SIG-M5 (cell line): Measurements from ENCODE around the gene NKX6-2.

Experiments used
- DNase-seq: peaks from one replicate; lab custom pipeline; 2025; lab: John Stamatoyannopoulos, UW

NKX6-2 gene

GRCh38 chr10:132737390-132738048, 48.4 kb downstream of the NKX6-2 start:
- no peak for DNase-seq

DNA sequence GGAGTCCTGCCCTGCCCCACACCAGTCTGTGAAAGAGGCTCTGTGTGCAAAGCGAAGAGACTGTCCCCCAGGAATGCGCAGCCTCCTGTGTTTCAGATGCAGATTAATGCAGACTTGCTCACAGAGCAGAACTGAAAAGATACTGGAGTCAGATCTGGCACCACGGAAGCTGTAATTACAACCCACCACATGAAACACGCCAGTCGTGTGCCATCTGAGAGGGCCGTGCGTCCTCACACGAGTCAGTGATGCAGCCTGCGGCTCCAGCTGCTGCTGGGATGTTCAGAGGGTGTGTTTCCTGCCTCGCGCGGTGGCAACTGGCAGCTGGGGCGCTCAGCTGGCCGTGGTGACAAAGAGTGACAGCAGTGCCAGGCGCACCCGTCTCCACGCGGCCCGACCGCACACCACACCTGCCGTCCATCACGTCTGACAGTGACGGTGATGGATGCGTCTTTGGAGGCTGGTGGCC, 50.0 kb downstream of the NKX6-2 start:
- DNase-seq: no peak

- DNase-seq: no peak
Measured at GRCh38 chr10:132735341-132735775, 50.6 kb downstream of the NKX6-2 start.

DNA sequence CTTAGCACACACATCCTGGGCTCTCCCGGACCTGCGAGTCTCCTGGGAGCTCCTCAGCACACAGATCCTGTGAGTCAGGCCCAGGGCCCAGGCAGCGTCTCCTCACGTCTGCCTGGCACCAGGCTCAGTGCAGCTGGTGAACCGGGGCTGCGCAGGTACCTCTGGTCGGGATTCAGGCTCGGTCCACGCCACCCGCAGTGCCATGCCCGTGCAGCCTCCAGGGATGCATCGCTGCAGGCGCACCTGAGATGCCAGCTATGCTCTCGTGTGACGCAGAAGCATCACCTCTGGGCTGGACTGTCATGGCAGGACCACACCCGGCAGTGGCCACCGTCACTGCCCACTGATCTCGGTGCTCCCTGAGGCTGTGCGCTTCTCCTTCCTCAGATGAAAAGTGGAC, 52.0 kb downstream of the NKX6-2 start:
- no peak for DNase-seq
